IPS-15b (cell line): ENCODE results near the gene GDF15.

Source experiments
- H3K27me3 ChIP-seq: one replicate; pipeline ENCODE4 v1.6.1; 2013; ENCODE audit warnings: low read length; ENCODE audit not compliant: control insufficient read depth, insufficient read depth
- H3K36me3 ChIP-seq: one replicate; pipeline ENCODE4 v1.6.1; 2013; ENCODE audit warnings: low read length; ENCODE audit not compliant: control insufficient read depth, insufficient read depth
- H3K4me1 ChIP-seq: one replicate; pipeline ENCODE4 v1.6.1; 2013; ENCODE audit warnings: mild to moderate bottlenecking, low read length; ENCODE audit not compliant: control insufficient read depth, insufficient read depth
- H3K4me3 ChIP-seq: one replicate; pipeline ENCODE4 v1.5.1; 2013; ENCODE audit warnings: low read depth, low read length
- H3K9ac ChIP-seq: one replicate; pipeline ENCODE4 v1.6.1; 2013; ENCODE audit warnings: low read depth, mild to moderate bottlenecking, low read length
- H3K9me3 ChIP-seq: one replicate; pipeline ENCODE4 v1.6.1; 2013; ENCODE audit warnings: mild to moderate bottlenecking, low read length; ENCODE audit not compliant: control insufficient read depth, insufficient read depth

Gene GDF15

GRCh38 chr19:18386543-18387271 lies 749 bp downstream of the GDF15 start:
- H3K9ac ChIP-seq, result peak overlapping the region; percentile 63
- H3K4me1 ChIP-seq, result peaks cover 3% of the 10 kb centered on the region
- peaks cover 5% of the 10 kb centered on the region for H3K27me3 ChIP-seq
- no peaks in the 10 kb centered on the region for H3K9me3 ChIP-seq
- H3K4me3 ChIP-seq, result peak overlapping the region; percentile 52
- peaks cover 10% of the 10 kb centered on the region for H3K36me3 ChIP-seq

- Histone ChIP-seq H3K4me3 (peak overlapping the region; percentile 39), H3K9me3 (no peaks in the 10 kb centered on the region), H3K27me3 (peaks cover 5% of the 10 kb centered on the region), H3K36me3 (peaks cover 10% of the 10 kb centered on the region), H3K9ac (no peak overlapping the region), H3K4me1 (peaks cover 3% of the 10 kb centered on the region)
Observed at GRCh38 chr19:18388100-18388959, 2.4 kb downstream of the GDF15 start.

- Histone ChIP-seq H3K4me3 (peak overlapping the region; percentile 39), H3K4me1 (peaks cover 3% of the 10 kb centered on the region)
Observed at GRCh38 chr19:18388960-18389725, 3.2 kb downstream of the GDF15 start.

GRCh38 chr19:18389726-18390064 lies 3.7 kb downstream of the GDF15 start:
- peaks cover 5% of the 10 kb centered on the region for H3K27me3 ChIP-seq
- no peak overlapping the region for H3K9ac ChIP-seq
- H3K36me3 ChIP-seq, result peaks cover 10% of the 10 kb centered on the region
- H3K9me3 ChIP-seq, result no peaks in the 10 kb centered on the region
- peaks cover 3% of the 10 kb centered on the region for H3K4me1 ChIP-seq
- H3K4me3 ChIP-seq, result no peak overlapping the region

More at GRCh38 chr19:18388960-18389725, 3.2 kb downstream of the GDF15 start:
- Histone ChIP-seq H3K36me3 (peaks cover 10% of the 10 kb centered on the region), H3K9me3 (no peaks in the 10 kb centered on the region), H3K9ac (no peak overlapping the region), H3K27me3 (peaks cover 5% of the 10 kb centered on the region)

- no peaks in the 10 kb centered on the region for H3K9me3 ChIP-seq
- H3K36me3 ChIP-seq, result peaks cover 10% of the 10 kb centered on the region
- H3K9ac ChIP-seq, result no peak overlapping the region
- H3K4me3 ChIP-seq, result no peak overlapping the region
- H3K4me1 ChIP-seq, result peaks cover 3% of the 10 kb centered on the region
- H3K27me3 ChIP-seq, result peaks cover 5% of the 10 kb centered on the region
Observed at GRCh38 chr19:18390065-18390907, 4.3 kb downstream of the GDF15 start.

GRCh38 chr19:18391509-18392075 lies 5.6 kb downstream of the GDF15 start:
- Histone ChIP-seq H3K36me3 (peaks cover 10% of the 10 kb centered on the region), H3K9ac (no peak overlapping the region), H3K4me1 (no peaks in the 10 kb centered on the region), H3K9me3 (no peaks in the 10 kb centered on the region), H3K27me3 (peaks cover 5% of the 10 kb centered on the region), H3K4me3 (no peak overlapping the region)

GRCh38 chr19:18392417-18392816 lies 6.5 kb downstream of the GDF15 start:
- Histone ChIP-seq H3K36me3 (peaks cover 10% of the 10 kb centered on the region), H3K4me1 (no peaks in the 10 kb centered on the region), H3K27me3 (peaks cover 5% of the 10 kb centered on the region), H3K9me3 (no peaks in the 10 kb centered on the region), H3K9ac (no peak overlapping the region), H3K4me3 (no peak overlapping the region)

- no peak overlapping the region for H3K9ac ChIP-seq
- peaks cover 5% of the 10 kb centered on the region for H3K27me3 ChIP-seq
- H3K4me3 ChIP-seq, result no peak overlapping the region
- H3K4me1 ChIP-seq, result no peaks in the 10 kb centered on the region
- H3K9me3 ChIP-seq, result no peaks in the 10 kb centered on the region
- H3K36me3 ChIP-seq, result peaks cover 10% of the 10 kb centered on the region
Observed at GRCh38 chr19:18392926-18393325, 7.0 kb downstream of the GDF15 start.

GRCh38 chr19:18393836-18394235 lies 7.9 kb downstream of the GDF15 start:
- Histone ChIP-seq H3K4me1 (no peaks in the 10 kb centered on the region), H3K27me3 (peaks cover 7% of the 10 kb centered on the region), H3K4me3 (no peak overlapping the region), H3K36me3 (peaks cover 2% of the 10 kb centered on the region), H3K9ac (no peak overlapping the region), H3K9me3 (no peaks in the 10 kb centered on the region)

- Histone ChIP-seq H3K9ac (no peak overlapping the region), H3K27me3 (peaks cover 2% of the 10 kb centered on the region)
Observed at GRCh38 chr19:18396471-18397241, 10.7 kb downstream of the GDF15 start.

More at GRCh38 chr19:18396471-18397241, 10.7 kb downstream of the GDF15 start:
- Histone ChIP-seq H3K4me3 (no peak overlapping the region), H3K36me3 (no peaks in the 10 kb centered on the region), H3K4me1 (no peaks in the 10 kb centered on the region), H3K9me3 (no peaks in the 10 kb centered on the region)
